IMR-90 (cell line): ENCODE results near the gene TIMM44. TPM values are rescaled to one million over a fixed set of nuclear protein-coding genes. Genes with fewer than 3 reads are reported as not detected.

Experiments used
- ATAC-seq: fragments of 200-7000 bp; cut with Tn5 transposase; 2 replicates; pipeline ENCODE4 v1.9.1; 2020; ENCODE audit warnings: low read depth, mild to moderate bottlenecking, moderate library complexity
- BruUV-seq: library from RNA; stranded (reverse); fragments of 400-500 nt; replicated peaks from 2 replicates; lab custom pipeline; 2021; lab: Mats Ljungman, UMichigan
- CTCF ChIA-PET: fragments of 300-600 bp; formaldehyde crosslinking; extraction: SDS; loops from one replicate; lab custom pipeline; 2021; ENCODE audit warnings: antibody characterized with exemption; lab: Yijun Ruan, JAX
- POLR2A ChIA-PET: fragments of 300-600 bp; sonication (Branson Sonifier 250); formaldehyde crosslinking; loops from one replicate; lab custom pipeline; 2022; ENCODE audit warnings: antibody characterized with exemption; ENCODE audit not compliant: unreplicated experiment; lab: Charles Lee
- DNase-seq: peaks from one replicate; pipeline ENCODE4 v3.0.0; 2013
- H2AFZ ChIP-seq: replicated peaks from 2 replicates; pipeline ENCODE3; 2013; ENCODE audit warnings: low read length, mild to moderate bottlenecking; ENCODE audit not compliant: poor library complexity
- H2AK5ac ChIP-seq: 2 replicates; pipeline ENCODE4 v1.6.1; 2013; ENCODE audit warnings: low read depth, low read length, inconsistent platforms
- H2AK9ac ChIP-seq: replicated peaks from 2 replicates; pipeline ENCODE3; 2013; ENCODE audit warnings: mild to moderate bottlenecking, low read depth, low read length, moderate library complexity; ENCODE audit not compliant: poor library complexity
- H2BK120ac ChIP-seq: 2 replicates; pipeline ENCODE4 v1.6.1; 2013; ENCODE audit warnings: low read depth, low read length, inconsistent platforms
- H2BK15ac ChIP-seq: 3 replicates; pipeline ENCODE4 v1.6.1; 2013; ENCODE audit warnings: low read depth, low read length, inconsistent platforms
- H2BK20ac ChIP-seq: 2 replicates; pipeline ENCODE4 v1.6.1; 2013; ENCODE audit warnings: low read depth, mild to moderate bottlenecking, inconsistent platforms, low read length, moderate library complexity
- H2BK5ac ChIP-seq: 2 replicates; pipeline ENCODE4 v1.6.1; 2013; ENCODE audit warnings: mild to moderate bottlenecking, low read depth, low read length, inconsistent platforms; ENCODE audit not compliant: poor library complexity, severe bottlenecking
- H3K14ac ChIP-seq: replicated peaks from 2 replicates; pipeline ENCODE4 v1.6.1; 2013; ENCODE audit warnings: low read depth, low read length, inconsistent platforms
- H3K18ac ChIP-seq: 2 replicates; pipeline ENCODE4 v1.6.1; 2013; ENCODE audit warnings: low read depth, low read length, control low read depth
- H3K23ac ChIP-seq: 2 replicates; pipeline ENCODE4 v1.6.1; 2013; ENCODE audit warnings: low read depth, low read length, inconsistent platforms
- H3K27ac ChIP-seq: 2 replicates; pipeline ENCODE4 v1.5.1; 2013; ENCODE audit warnings: mild to moderate bottlenecking, control low read depth, low read length; ENCODE audit not compliant: insufficient read depth
- H3K27me3 ChIP-seq: 2 replicates; pipeline ENCODE4 v1.6.1; 2013; ENCODE audit warnings: low read length; ENCODE audit not compliant: control insufficient read depth, insufficient read depth
- H3K36me3 ChIP-seq: 2 replicates; pipeline ENCODE4 v1.6.1; 2013; ENCODE audit warnings: low read length, mixed read lengths; ENCODE audit not compliant: control insufficient read depth, insufficient read depth
- H3K4ac ChIP-seq: 2 replicates; pipeline ENCODE4 v1.6.1; 2013; ENCODE audit warnings: low read depth, low read length, inconsistent platforms
- H3K4me1 ChIP-seq: 2 replicates; pipeline ENCODE4 v1.6.1; 2013; ENCODE audit warnings: low read length, mixed read lengths; ENCODE audit not compliant: control insufficient read depth, insufficient read depth
- H3K4me2 ChIP-seq: 2 replicates; pipeline ENCODE4 v1.6.1; 2013; ENCODE audit warnings: low read depth, mild to moderate bottlenecking, control low read depth, low read length, moderate library complexity
- H3K4me3 ChIP-seq: 2 replicates; pipeline ENCODE4 v1.5.1; 2013; ENCODE audit warnings: low read depth, mild to moderate bottlenecking, control low read depth, low read length, moderate library complexity; ENCODE audit not compliant: insufficient read depth
- H3K56ac ChIP-seq: 2 replicates; pipeline ENCODE4 v1.6.1; 2013; ENCODE audit warnings: low read length, inconsistent platforms; ENCODE audit not compliant: insufficient read depth; ENCODE audit errors: extremely low read depth
- H3K79me1 ChIP-seq, 2 experiments: 2 replicates each; pipeline ENCODE4 v1.6.1; 2013; ENCODE audit warnings: low read length in 2 of 2, inconsistent platforms in 1 of 2, low read depth in 1 of 2
- H3K9ac ChIP-seq: 2 replicates; pipeline ENCODE4 v1.6.1; 2013; ENCODE audit warnings: low read depth, low read length, control low read depth
- H3K9me1 ChIP-seq: 2 replicates; pipeline ENCODE4 v1.6.1; 2013; ENCODE audit warnings: low read length, inconsistent platforms; ENCODE audit not compliant: insufficient read depth
- H3K9me3 ChIP-seq: 2 replicates; pipeline ENCODE4 v1.6.1; 2013; ENCODE audit warnings: low read length; ENCODE audit not compliant: control insufficient read depth, insufficient read depth
- H4K20me1 ChIP-seq: 2 replicates; pipeline ENCODE4 v1.6.1; 2013; ENCODE audit warnings: low read length, inconsistent platforms; ENCODE audit not compliant: insufficient read depth
- H4K5ac ChIP-seq: 2 replicates; pipeline ENCODE4 v1.6.1; 2013; ENCODE audit warnings: mild to moderate bottlenecking, low read depth, low read length, control low read depth
- H4K8ac ChIP-seq, 2 experiments: 2 replicates each; pipeline ENCODE4 v1.6.1; 2013; ENCODE audit warnings: low read depth in 2 of 2, low read length in 2 of 2, control low read depth in 1 of 2, inconsistent platforms in 1 of 2
- H4K91ac ChIP-seq: 2 replicates; pipeline ENCODE4 v1.6.1; 2013; ENCODE audit warnings: low read depth, low read length, inconsistent platforms; ENCODE audit not compliant: insufficient read depth
- BHLHE40 ChIP-seq: fragments of 150-350 bp; IDR thresholded peaks from 2 replicates; pipeline ENCODE4 v1.6.1; 2016; ENCODE audit warnings: mild to moderate bottlenecking, low read depth, low read length
- CEBPB ChIP-seq: IDR thresholded peaks from 2 replicates; pipeline ENCODE4 v1.6.1; 2012; ENCODE audit warnings: low read depth, low read length, improper control_type of control experiment
- CHD1 ChIP-seq: IDR thresholded peaks from 2 replicates; pipeline ENCODE4 v1.6.1; 2012; ENCODE audit warnings: low read depth, low read length, improper control_type of control experiment
- CTCF ChIP-seq: conservative IDR thresholded peaks from 2 replicates; pipeline ENCODE4 v1.5.1; 2012; ENCODE audit warnings: mild to moderate bottlenecking, low read depth, low read length, improper control_type of control experiment
- FOS ChIP-seq: fragments of 150-350 bp; IDR thresholded peaks from 2 replicates; pipeline ENCODE4 v1.6.1; 2016; ENCODE audit warnings: low read depth, low read length
- MAZ ChIP-seq: IDR thresholded peaks from 2 replicates; pipeline ENCODE4 v1.6.1; 2012; ENCODE audit warnings: low read depth, mild to moderate bottlenecking, low read length, improper control_type of control experiment, moderate library complexity, borderline replicate concordance
- MXI1 ChIP-seq: IDR thresholded peaks from 2 replicates; pipeline ENCODE4 v1.6.1; 2012; ENCODE audit warnings: low read depth, mild to moderate bottlenecking, low read length, moderate library complexity, borderline replicate concordance
- NFE2L2 ChIP-seq: fragments of 150-350 bp; IDR thresholded peaks from 2 replicates; pipeline ENCODE4 v1.6.1; 2016; ENCODE audit warnings: low read depth, mild to moderate bottlenecking, low read length
- POLR2A ChIP-seq: IDR thresholded peaks from 2 replicates; pipeline ENCODE4 v1.6.1; 2012; ENCODE audit warnings: mild to moderate bottlenecking, low read depth, low read length
- RAD21 ChIP-seq: IDR thresholded peaks from 2 replicates; pipeline ENCODE4 v1.6.1; 2012; ENCODE audit warnings: low read length, improper control_type of control experiment
- RCOR1 ChIP-seq: IDR thresholded peaks from 2 replicates; pipeline ENCODE4 v1.6.1; 2012; ENCODE audit warnings: mild to moderate bottlenecking, low read length, improper control_type of control experiment; ENCODE audit not compliant: insufficient replicate concordance
- RFX5 ChIP-seq: IDR thresholded peaks from 2 replicates; pipeline ENCODE4 v1.8.0; 2012; ENCODE audit warnings: low read depth, mild to moderate bottlenecking, low read length, moderate library complexity
- SMC3 ChIP-seq: fragments of 150-350 bp; IDR thresholded peaks from 2 replicates; pipeline ENCODE4 v1.6.1; 2016; ENCODE audit warnings: low read depth, mild to moderate bottlenecking, antibody characterized with exemption, low read length, moderate library complexity
- USF2 ChIP-seq: fragments of 150-350 bp; IDR thresholded peaks from 2 replicates; pipeline ENCODE4 v1.6.1; 2017; ENCODE audit warnings: mild to moderate bottlenecking, antibody characterized with exemption, low read length, low read depth
- WGBS, 2 experiments: methylation state at CpG; one replicate each; pipeline versions ENCODE4 v1.1.5 to v1.1.7; 2013; ENCODE audit warnings: missing lambda C conversion rate in 2 of 2; ENCODE audit not compliant: insufficient read length in 1 of 2; ENCODE audit errors: extremely low coverage in 2 of 2; 5-methylcytosine and 5-hydroxymethylcytosine counted together
- dilution Hi-C: fragments of 300-500 bp; cut with HindIII; formaldehyde crosslinking; loops from one replicate; pipeline ENCODE4 v1.14.3; 2018; ENCODE audit warnings: low sequenced_read_pairs; ENCODE audit not compliant: unreplicated experiment
- in situ Hi-C: fragments of 300-500 bp; cut with MboI; formaldehyde crosslinking; loops from 3 replicates; pipeline ENCODE4 v1.14.3; 2019; ENCODE audit warnings: low sequenced_read_pairs, inconsistent platforms, mixed read lengths
- intact Hi-C: fragments of 100-400 bp; cut with micrococcal nuclease; formaldehyde crosslinking; loops from 2 replicates; pipeline ENCODE4 v1.10.0; 2022
- polyA plus RNA-seq, 3 experiments: library from polyadenylated mRNA; depleted of rRNA; stranded (reverse); fragments of >200 nt; gene quantifications; 2 replicates each; pipeline ENCODE4 v1.2.3, GENCODE V29; 2012; ENCODE audit warnings: low replicate concordance in 1 of 3
- total RNA-seq: library from RNA; depleted of rRNA; stranded (reverse); fragments of >200 nt; gene quantifications from 2 replicates; pipeline ENCODE4 v1.2.3, GENCODE V29; 2012

The TIMM44 gene
- total and polyA plus RNA-seq, 2 of the 4 experiments (the other 2 are of a cell fraction) = 37.6 to 52.3 TPM

- Histone ChIP-seq H2AFZ (peak overlapping the region; percentile 96), H3K56ac (no peak overlapping the region), H3K79me1 (peaks cover 7 to 14% of the 10 kb centered on the region in 2 experiments; a peak in 3 of 4 replicates), H3K23ac (no peak overlapping the region), H2BK20ac (no peak overlapping the region), H3K9ac (no peak overlapping the region), H4K20me1 (peaks cover 15% of the 10 kb centered on the region), H3K4me1 (peaks cover 21% of the 10 kb centered on the region), H3K27ac (no peak overlapping the region), H4K8ac (no peak overlapping the region), H2AK5ac (peak overlapping the region; percentile 81; the same call in 1 of the 2 replicates), H3K36me3 (peaks cover 21% of the 10 kb centered on the region), H3K14ac (no peak overlapping the region), H2BK5ac (no peak overlapping the region), H4K91ac (0 out of 2 replicates have a peak overlapping the region, but pooled peaks have one; percentile 49), H3K18ac (no peak overlapping the region), H3K4me2 (peak overlapping the region; percentile 84; the same call in 1 of the 2 replicates), H3K9me1 (peaks cover 9% of the 10 kb centered on the region; the same call in 1 of the 2 replicates), H4K5ac (no peak overlapping the region), H3K27me3 (no peaks in the 10 kb centered on the region), H3K9me3 (no peaks in the 10 kb centered on the region), H3K4ac (peak overlapping the region; percentile 84; the same call in 1 of the 2 replicates), H2BK15ac (no peak overlapping the region), H3K4me3 (no peak overlapping the region), H2BK120ac (no peak overlapping the region), H2AK9ac (peak overlapping the region; percentile 92)
- BruUV-seq = no TSS peak
- intact Hi-C loops = no loop called here
- POLR2A ChIA-PET = interaction anchor here (0.6 kb wide), 2 partner anchors 228 to 293 kb away, joined by 5 to 9 read pairs; no protein-coding TSS in a partner anchor
- CTCF ChIA-PET = no interaction called here
- ATAC-seq (no peak), DNase-seq (no peak)
- 85% methylated on average over 15 of the region's 32 CpGs; no CpG with 5 or more reads in 1 of the 2 experiments for WGBS, 2 experiments
- TF ChIP-seq CTCF (no peak), POLR2A (no peak), NFE2L2 (no peak), CHD1 (no peak), MAZ (no peak), RFX5 (no peak), CEBPB (no peak), SMC3 (no peak), MXI1 (no peak), RAD21 (no peak), FOS (no peak), USF2 (no peak), BHLHE40 (no peak), RCOR1 (no peak)
- in situ Hi-C loops = no loop called here
- dilution Hi-C loops = no loop called here
Observed at GRCh38 chr19:7926727-7927604, 16.5 kb downstream of the TIMM44 start.
